Liver (tissue), 9 donors: ENCODE results near the gene FKBP15. TPM values are rescaled to one million over a fixed set of nuclear protein-coding genes. Genes with fewer than 3 reads are reported as not detected.
A peak's percentile ranks its signal among the peaks of the same experiment; 100 is the strongest.
"Not testable (repeated sequence)": the region's sequence is repeated elsewhere in the genome, so short reads cannot be mapped to it uniquely, and the experiment has no call there.

Source experiments
- DNase-seq: peaks from one replicate; pipeline ENCODE4 v3.0.0-alpha.2; 2017; ENCODE audit warnings: low spot score
- H3K27ac ChIP-seq, 2 donors: one replicate each; pipeline ENCODE4 v1.7.0; 2013; ENCODE audit warnings: inconsistent platforms in 2 of 2, low read length in 2 of 2, control low read depth in 1 of 2, low read depth in 1 of 2, mild to moderate bottlenecking in 1 of 2
- H3K27me3 ChIP-seq, 4 donors: one replicate each; pipeline versions ENCODE4 v1.6.1 to v1.7.0; 2013; ENCODE audit warnings: low read length in 3 of 4, inconsistent platforms in 1 of 4, mild to moderate bottlenecking in 1 of 4, moderate library complexity in 1 of 4; ENCODE audit not compliant: control insufficient read depth in 4 of 4, insufficient read depth in 4 of 4
- H3K36me3 ChIP-seq, 4 donors: one replicate each; pipeline versions ENCODE4 v1.6.1 to v1.7.0; 2013; ENCODE audit warnings: low read length in 3 of 4, mild to moderate bottlenecking in 3 of 4, low read depth in 1 of 4, moderate library complexity in 1 of 4; ENCODE audit not compliant: control insufficient read depth in 4 of 4, insufficient read depth in 3 of 4
- H3K4me1 ChIP-seq, 4 donors: one replicate each; pipeline versions ENCODE4 v1.6.1 to v1.7.0; 2013; ENCODE audit warnings: low read length in 3 of 4, mild to moderate bottlenecking in 3 of 4, moderate library complexity in 1 of 4; ENCODE audit not compliant: control insufficient read depth in 4 of 4, insufficient read depth in 4 of 4
- H3K4me3 ChIP-seq, 3 donors: one replicate each; pipeline versions ENCODE4 v1.6.1 to v1.7.0; 2013; ENCODE audit warnings: low read length in 3 of 3, control low read depth in 1 of 3, low read depth in 1 of 3, mild to moderate bottlenecking in 1 of 3
- H3K9ac ChIP-seq, 2 donors: one replicate each; pipeline ENCODE4 v1.7.0; 2013; ENCODE audit warnings: low read length in 2 of 2, mild to moderate bottlenecking in 2 of 2, moderate library complexity in 2 of 2, control low read depth in 1 of 2, low read depth in 1 of 2
- H3K9me3 ChIP-seq, 4 donors: one replicate each; pipeline versions ENCODE4 v1.6.1 to v1.7.0; 2013; ENCODE audit warnings: low read length in 3 of 4; ENCODE audit not compliant: control insufficient read depth in 4 of 4
- CTCF ChIP-seq: fragments of 150-350 bp; IDR thresholded peaks from 2 replicates; pipeline ENCODE4 v1.5.1; 2017; ENCODE audit warnings: improper control_type of control experiment, low read depth, low read length; ENCODE audit not compliant: missing input control
- EGR1 ChIP-seq, 2 donors: IDR thresholded peaks; 2 replicates each; pipeline ENCODE4 v1.6.1; 2016 to 2018; ENCODE audit warnings: antibody characterized with exemption in 2 of 2, low read depth in 2 of 2
- FOXA2 ChIP-seq: IDR thresholded peaks from 2 replicates; pipeline ENCODE4 v1.6.1; 2016; ENCODE audit warnings: antibody characterized with exemption
- HNF4A ChIP-seq, 2 donors: conservative IDR thresholded peaks; 2 replicates each; pipeline ENCODE4 v1.6.1; 2016; ENCODE audit warnings: antibody characterized with exemption in 2 of 2, mild to moderate bottlenecking in 2 of 2
- HNF4G ChIP-seq: IDR thresholded peaks from 2 replicates; pipeline ENCODE4 v1.6.1; 2016; ENCODE audit warnings: antibody characterized with exemption
- JUND ChIP-seq, 2 donors: IDR thresholded peaks; 2 replicates each; pipeline ENCODE4 v1.6.1; 2016; ENCODE audit warnings: antibody characterized with exemption in 2 of 2
- MAX ChIP-seq: IDR thresholded peaks from 2 replicates; pipeline ENCODE4 v1.6.1; 2016; ENCODE audit warnings: antibody characterized with exemption
- NR2F2 ChIP-seq: IDR thresholded peaks from 2 replicates; pipeline ENCODE4 v1.6.1; 2016; ENCODE audit warnings: antibody characterized with exemption
- RAD21 ChIP-seq, 2 donors: IDR thresholded peaks; 2 replicates each; pipeline ENCODE4 v1.6.1; 2016; ENCODE audit warnings: antibody characterized with exemption in 2 of 2, mild to moderate bottlenecking in 2 of 2
- RXRA ChIP-seq, 2 donors: IDR thresholded peaks; 2 replicates each; pipeline ENCODE4 v1.6.1; 2017 to 2018; ENCODE audit warnings: antibody characterized with exemption in 2 of 2, mild to moderate bottlenecking in 1 of 2
- SP1 ChIP-seq: IDR thresholded peaks from 2 replicates; pipeline ENCODE4 v1.6.1; 2018; ENCODE audit warnings: antibody characterized with exemption, mild to moderate bottlenecking
- TAF1 ChIP-seq: conservative IDR thresholded peaks from 2 replicates; pipeline ENCODE4 v1.6.1; 2016; ENCODE audit warnings: antibody characterized with exemption, mild to moderate bottlenecking
- ZBTB33 ChIP-seq: IDR thresholded peaks from 2 replicates; pipeline ENCODE4 v1.6.1; 2016; ENCODE audit warnings: antibody characterized with exemption
- WGBS: extraction: QIAGEN DNeasy Blood & Tissue Kit; methylation state at CpG from one replicate; pipeline ENCODE4 v1.1.7; 2013; 5-methylcytosine and 5-hydroxymethylcytosine counted together
- polyA plus RNA-seq, 2 donors: library from polyadenylated mRNA; stranded (reverse) in 1 of 2; unstranded in 1 of 2; fragments of 200-250 nt in 1 of 2; fragments of >200 nt in 1 of 2; fragmentation: Nextera tagmentation in 1 of 2; extraction: Ambion mirVana in 1 of 2; gene quantifications; one replicate each; pipeline versions ENCODE4 v1.2.1 to v1.2.3, GENCODE V29; 2013 to 2015
- total RNA-seq, 2 donors: library from RNA; depleted of rRNA; stranded (reverse); fragments of >200 nt; gene quantifications; one replicate each; pipeline ENCODE4 v1.2.3, GENCODE V29; 2014
- donor health status: healthy.
- donor health status: healthy.
- donor health status: healthy.
- donor health status: healthy.
- donor health status: healthy.

The FKBP15 gene
- total and polyA plus RNA-seq, 4 donors, result 6.2 to 18.2 (median 12.9) TPM

- Histone ChIP-seq H3K27me3 (no peaks in the 10 kb centered on the region), H3K9ac (peak overlapping the region; percentile 22 to 25), H3K4me3 (no peak overlapping the region), H3K27ac (peak overlapping the region; percentile 51 to 55), H3K9me3 (no peaks in the 10 kb centered on the region), H3K36me3 (no peaks in the 10 kb centered on the region), H3K4me1 (peaks cover 17 to 60% (median 53%) of the 10 kb centered on the region in 4 donors)
- no peak for DNase-seq
- TF ChIP-seq HNF4G, result no peak
- no peak for TF ChIP-seq HNF4A (conservative IDR thresholded peaks at IDR 0.05)
- TF ChIP-seq RXRA (IDR thresholded peaks at IDR 0.05), result peak in 1 of 2 donors; percentile 27
- TF ChIP-seq NR2F2, result peak; percentile 2
- no peak for TF ChIP-seq FOXA2
- no peak for TF ChIP-seq JUND (IDR thresholded peaks at IDR 0.05)
- TF ChIP-seq CTCF, result no peak
- 46% methylated on average over 10 of the region's 10 CpGs for WGBS
Observed at GRCh38 chr9:113238202-113238858, 17.3 kb upstream of the FKBP15 start.

- H3K9me3 ChIP-seq, result no peaks in the 10 kb centered on the region
- no peak overlapping the region for H3K4me3 ChIP-seq
- no peak for DNase-seq
- WGBS, result 91% methylated on average over 4 of the region's 4 CpGs
- H3K4me1 ChIP-seq, result peaks cover 17 to 66% (median 59%) of the 10 kb centered on the region in 4 donors
- H3K27me3 ChIP-seq, result no peaks in the 10 kb centered on the region
- TF ChIP-seq EGR1 (IDR thresholded peaks at IDR 0.05; ENCODE audit: low read depth in 2 of 2) (no peak), ZBTB33 (no peak), SP1 (no peak), RXRA (IDR thresholded peaks at IDR 0.05) (no peak), TAF1 (no peak), NR2F2 (no peak), FOXA2 (no peak), RAD21 (IDR thresholded peaks at IDR 0.05) (no peak), MAX (no peak), HNF4A (conservative IDR thresholded peaks at IDR 0.05) (no peak), JUND (IDR thresholded peaks at IDR 0.05) (no peak)
- no peaks in the 10 kb centered on the region for H3K36me3 ChIP-seq
- H3K27ac ChIP-seq, result peak overlapping the region; percentile 17 to 55
- H3K9ac ChIP-seq, result no peak overlapping the region
Observed at GRCh38 chr9:113237026-113237425, 15.9 kb upstream of the FKBP15 start.

GRCh38 chr9:113235701-113236255 is 14.7 kb upstream of the FKBP15 start:
- H3K4me1 ChIP-seq, result peaks cover 17 to 66% (median 59%) of the 10 kb centered on the region in 4 donors
- peak overlapping the region; percentile 7 to 51 for H3K27ac ChIP-seq
- TF ChIP-seq HNF4A (conservative IDR thresholded peaks at IDR 0.05) (peak; percentile 16 to 25), RAD21 (IDR thresholded peaks at IDR 0.05) (peak in 1 of 2 donors; percentile 5), RXRA (IDR thresholded peaks at IDR 0.05) (peak; percentile 14 to 31)
- not testable (repeated sequence) for H3K36me3 ChIP-seq, H3K9ac ChIP-seq, H3K4me3 ChIP-seq, DNase-seq, H3K27me3 ChIP-seq, H3K9me3 ChIP-seq
- 42% methylated on average over 10 of the region's 10 CpGs for WGBS
